Lower lobe of right lung (tissue), 2 donors: Measurements from ENCODE around the gene USH1C. TPM values are rescaled to one million over a fixed set of nuclear protein-coding genes. Genes with fewer than 3 reads are reported as not detected.

Experiments used
- ATAC-seq, 2 donors: fragments of 200-7000 bp; cut with Tn5 transposase; one replicate each; pipeline ENCODE4 v1.9.1; 2020 to 2022; ENCODE audit warnings: mild to moderate bottlenecking in 2 of 2, moderate library complexity in 2 of 2
- DNase-seq: peaks from one replicate; pipeline ENCODE4 v3.0.0-alpha.2; 2020
- H3K27ac ChIP-seq: fragments of 200-600 bp; one replicate; pipeline ENCODE4 v1.8.0; 2022
- H3K27me3 ChIP-seq: fragments of 200-600 bp; one replicate; pipeline ENCODE4 v1.8.0; 2022; ENCODE audit warnings: low read depth
- H3K36me3 ChIP-seq: fragments of 200-600 bp; one replicate; pipeline ENCODE4 v1.8.0; 2022; ENCODE audit warnings: mild to moderate bottlenecking
- H3K4me1 ChIP-seq: fragments of 200-600 bp; one replicate; pipeline ENCODE4 v1.8.0; 2022
- H3K4me3 ChIP-seq: fragments of 200-600 bp; one replicate; pipeline ENCODE4 v1.8.0; 2022; ENCODE audit warnings: mild to moderate bottlenecking
- H3K9me3 ChIP-seq: fragments of 200-600 bp; one replicate; pipeline ENCODE4 v1.8.0; 2022
- intact Hi-C: fragments of 100-400 bp; cut with DNase I; formaldehyde crosslinking; loops from one replicate; pipeline ENCODE4 v1.11.0; 2022
- total RNA-seq: library from RNA; stranded (reverse); fragmentation: NEBNext Ultra II Directional; extraction: Animal tissue kit (Norgen Biotek cat#: 25700); gene quantifications from one replicate; pipeline ENCODE4 v1.2.1, GENCODE V29; 2021
- TF ChIP-seq, protein P1 (sequence below): fragments of 200-600 bp; IDR thresholded peaks from one replicate; pipeline ENCODE4 v1.8.0; 2022; ENCODE audit warnings: antibody characterized with exemption, mild to moderate bottlenecking
- donor health status: DM: no; HTN: yes; CAD: no; lungs with severe emphysema.

Gene USH1C
- total RNA-seq, 1 donor from 2014 or later, result 0.30 TPM

DNA sequence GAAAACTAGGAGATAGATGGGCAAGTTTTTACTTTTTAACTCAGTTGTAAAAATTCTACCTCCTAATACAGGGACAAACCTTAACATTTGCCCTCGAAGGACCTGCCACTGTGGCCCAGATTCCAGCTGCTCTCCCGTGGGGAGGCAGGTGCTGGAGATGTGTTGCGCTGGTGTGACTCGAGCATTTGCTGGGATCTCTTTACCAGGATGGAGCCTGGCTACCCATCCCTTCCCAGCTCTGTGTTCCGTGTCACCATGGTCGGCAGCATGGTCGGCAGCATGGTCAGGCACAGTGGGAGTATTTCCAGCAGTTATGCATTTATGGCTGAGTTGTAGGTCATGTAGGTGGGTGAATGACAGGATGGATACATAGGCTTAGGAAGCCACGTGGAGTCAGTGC, 44.0 kb upstream of the USH1C start:
- intact Hi-C loops, result no loop called here
- DNase-seq, result no peak
- H3K36me3 ChIP-seq, result no peaks in the 10 kb centered on the region
- no peak overlapping the region for H3K27ac ChIP-seq
- H3K4me3 ChIP-seq, result no peak overlapping the region
- no peaks in the 10 kb centered on the region for H3K9me3 ChIP-seq
- H3K4me1 ChIP-seq, result no peaks in the 10 kb centered on the region
- no peak for ATAC-seq
- peaks cover 7% of the 10 kb centered on the region for H3K27me3 ChIP-seq
- TF ChIP-seq, protein P1, sequence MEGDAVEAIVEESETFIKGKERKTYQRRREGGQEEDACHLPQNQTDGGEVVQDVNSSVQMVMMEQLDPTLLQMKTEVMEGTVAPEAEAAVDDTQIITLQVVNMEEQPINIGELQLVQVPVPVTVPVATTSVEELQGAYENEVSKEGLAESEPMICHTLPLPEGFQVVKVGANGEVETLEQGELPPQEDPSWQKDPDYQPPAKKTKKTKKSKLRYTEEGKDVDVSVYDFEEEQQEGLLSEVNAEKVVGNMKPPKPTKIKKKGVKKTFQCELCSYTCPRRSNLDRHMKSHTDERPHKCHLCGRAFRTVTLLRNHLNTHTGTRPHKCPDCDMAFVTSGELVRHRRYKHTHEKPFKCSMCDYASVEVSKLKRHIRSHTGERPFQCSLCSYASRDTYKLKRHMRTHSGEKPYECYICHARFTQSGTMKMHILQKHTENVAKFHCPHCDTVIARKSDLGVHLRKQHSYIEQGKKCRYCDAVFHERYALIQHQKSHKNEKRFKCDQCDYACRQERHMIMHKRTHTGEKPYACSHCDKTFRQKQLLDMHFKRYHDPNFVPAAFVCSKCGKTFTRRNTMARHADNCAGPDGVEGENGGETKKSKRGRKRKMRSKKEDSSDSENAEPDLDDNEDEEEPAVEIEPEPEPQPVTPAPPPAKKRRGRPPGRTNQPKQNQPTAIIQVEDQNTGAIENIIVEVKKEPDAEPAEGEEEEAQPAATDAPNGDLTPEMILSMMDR, result no peak

DNA sequence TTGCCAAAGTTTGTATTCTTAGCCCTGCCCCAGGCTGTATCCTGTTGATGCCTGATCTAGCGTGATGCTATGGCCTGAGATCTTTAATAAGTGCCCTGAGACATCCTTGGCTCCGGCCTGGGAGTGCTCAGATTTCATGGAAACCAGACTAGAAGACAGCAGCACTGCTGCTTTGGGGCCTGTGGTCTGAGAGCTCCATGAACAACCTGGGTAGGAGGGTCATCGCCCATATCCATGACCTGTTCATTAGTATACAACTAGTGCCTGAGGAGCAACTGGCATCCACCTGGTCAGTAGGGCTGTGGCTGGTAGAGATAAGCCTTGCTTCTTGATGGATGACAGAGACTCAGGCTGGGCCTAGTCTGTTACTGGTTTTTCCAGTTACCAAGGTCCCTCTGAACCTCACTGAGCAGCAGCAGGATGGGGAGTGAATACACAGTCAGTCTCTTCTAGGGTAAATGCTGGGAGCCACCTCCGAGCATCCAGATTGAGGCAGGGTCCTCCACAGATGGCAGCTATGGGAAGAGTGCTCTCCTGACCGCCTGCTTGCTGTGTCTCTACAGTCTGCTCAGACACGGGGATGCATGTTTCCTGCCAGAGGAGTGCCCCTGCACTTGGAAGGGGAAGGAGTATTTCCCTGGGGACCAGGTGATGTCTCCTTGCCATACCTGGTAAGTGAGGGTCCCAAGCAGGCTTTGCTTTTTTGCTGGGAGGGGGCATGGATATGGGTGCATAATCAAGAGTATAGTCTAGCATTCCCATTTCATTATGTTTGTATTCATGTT, 41.9 kb upstream of the USH1C start:
- ATAC-seq, result no peak
- H3K27ac ChIP-seq, result no peak overlapping the region
- H3K9me3 ChIP-seq, result no peaks in the 10 kb centered on the region
- no peaks in the 10 kb centered on the region for H3K36me3 ChIP-seq
- intact Hi-C loops, result no loop called here
- TF ChIP-seq, protein P1, result no peak
- no peak for DNase-seq
- no peaks in the 10 kb centered on the region for H3K4me1 ChIP-seq
- peaks cover under 1% of the 10 kb centered on the region for H3K27me3 ChIP-seq
- no peak overlapping the region for H3K4me3 ChIP-seq

DNA sequence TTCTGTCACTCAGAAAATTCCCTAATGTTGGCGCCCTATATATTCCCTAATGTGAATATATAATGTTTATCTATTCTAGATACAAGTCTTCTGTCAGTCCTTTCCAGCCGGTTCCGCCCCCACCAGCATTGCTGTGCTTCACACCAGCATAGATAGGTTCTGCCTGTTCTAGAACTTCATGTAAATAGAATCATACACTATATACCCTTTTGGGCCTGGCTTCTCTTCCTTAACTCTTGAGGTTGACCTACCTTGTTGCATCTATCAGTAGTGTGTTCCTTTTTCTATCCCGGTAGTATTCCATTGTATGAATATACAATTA, 37.5 kb upstream of the USH1C start:
- Histone ChIP-seq H3K4me1 (no peaks in the 10 kb centered on the region), H3K27me3 (no peaks in the 10 kb centered on the region), H3K4me3 (no peak overlapping the region), H3K9me3 (no peaks in the 10 kb centered on the region), H3K27ac (no peak overlapping the region), H3K36me3 (no peaks in the 10 kb centered on the region)
- DNase-seq (no peak), ATAC-seq (no peak)
- TF ChIP-seq, protein P1, result no peak
- intact Hi-C loops, result no loop called here

DNA sequence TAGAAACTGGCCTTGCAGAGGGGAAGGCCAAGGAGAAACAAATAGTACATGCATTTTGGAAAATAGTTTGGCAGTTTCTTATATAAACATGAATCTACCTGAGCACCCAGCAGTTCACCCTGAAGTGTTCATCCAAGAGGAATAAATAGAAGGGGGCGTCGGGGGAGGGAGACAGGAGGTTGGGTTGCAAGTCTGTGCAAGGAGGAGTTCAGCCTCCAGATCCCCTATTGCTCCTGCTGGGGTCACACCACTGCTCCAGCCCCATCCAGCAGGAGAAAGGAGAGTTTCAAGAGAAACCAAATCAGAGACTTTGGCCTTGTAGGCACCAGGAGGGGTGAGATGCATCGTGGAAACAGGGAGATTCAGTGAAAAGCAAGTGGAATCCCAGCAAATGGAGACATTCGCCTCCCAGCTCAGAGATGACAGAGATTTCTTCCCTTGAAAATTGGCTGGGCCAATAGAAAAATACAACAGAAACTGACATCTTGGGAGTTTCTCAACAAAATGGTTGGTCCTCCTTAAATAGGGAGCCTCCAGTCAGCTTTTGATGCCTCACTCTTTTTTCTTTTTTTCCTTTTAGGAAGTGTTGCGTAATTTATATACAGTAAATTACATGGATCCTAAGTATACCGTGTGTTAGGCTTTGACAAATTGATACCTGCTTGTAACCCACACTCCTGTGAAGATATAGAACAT, 37.0 kb upstream of the USH1C start:
- no peak overlapping the region for H3K27ac ChIP-seq
- no peaks in the 10 kb centered on the region for H3K4me1 ChIP-seq
- H3K4me3 ChIP-seq, result no peak overlapping the region
- no peaks in the 10 kb centered on the region for H3K36me3 ChIP-seq
- H3K9me3 ChIP-seq, result no peaks in the 10 kb centered on the region
- TF ChIP-seq, protein P1, result no peak
- intact Hi-C loops, result no loop called here
- DNase-seq (no peak), ATAC-seq (no peak)
- no peaks in the 10 kb centered on the region for H3K27me3 ChIP-seq

DNA sequence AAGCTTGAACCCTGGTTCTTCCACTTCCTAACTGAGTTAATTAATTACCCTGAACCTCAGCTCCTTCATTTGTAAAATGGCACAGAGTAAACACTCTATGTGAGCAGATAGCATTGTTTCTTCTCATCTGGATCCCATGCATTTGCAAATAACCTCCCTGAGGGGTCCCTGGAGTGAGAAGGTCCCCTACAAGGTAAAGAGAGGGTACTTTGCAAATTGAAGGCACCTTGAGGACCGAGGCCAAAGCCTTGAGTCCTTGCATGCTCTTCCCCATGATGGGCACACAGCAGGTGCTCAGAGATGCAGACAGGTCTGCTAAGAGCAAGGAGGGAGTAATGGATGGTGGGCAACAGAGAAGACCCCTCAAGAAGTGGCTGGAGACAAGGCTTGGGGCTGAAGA, 36.1 kb upstream of the USH1C start:
- Histone ChIP-seq H3K27me3 (no peaks in the 10 kb centered on the region), H3K9me3 (no peaks in the 10 kb centered on the region), H3K4me1 (no peaks in the 10 kb centered on the region), H3K4me3 (no peak overlapping the region), H3K36me3 (no peaks in the 10 kb centered on the region), H3K27ac (no peak overlapping the region)
- DNase-seq (no peak), ATAC-seq (no peak)
- intact Hi-C loops, result no loop called here
- TF ChIP-seq, protein P1, result no peak
